ENCODE data around the gene ZNF701. TPM values are rescaled to one million over a fixed set of nuclear protein-coding genes. Genes with fewer than 3 reads are reported as not detected.
A peak's percentile ranks its signal among the peaks of the same experiment; 100 is the strongest.
"Not testable (repeated sequence)": the region's sequence is repeated elsewhere in the genome, so short reads cannot be mapped to it uniquely, and the experiment has no call there.

Gene ZNF701
- total RNA-seq, 1 experiment from 2014 or later = 24.4 TPM

- peak; percentile 46; the same call in 2 of the 3 replicates for TF ChIP-seq CTCF (conservative IDR thresholded peaks at IDR 0.05)
- H3K79me2 ChIP-seq (ENCODE audit: insufficient read depth, low read length); H4K20me1 ChIP-seq (ENCODE audit: control insufficient read depth, insufficient read depth, insufficient read length): not testable (repeated sequence)
Measured at GRCh38 chr19:52601974-52602366, 31.9 kb downstream of the ZNF701 start.

More at GRCh38 chr19:52601974-52602366, 31.9 kb downstream of the ZNF701 start:
- H2BK5ac ChIP-seq (ENCODE audit: insufficient read length, low read length); H4K8ac ChIP-seq (replicated peaks; ENCODE audit: insufficient read length, low read depth, low read length); H3K14ac ChIP-seq (ENCODE audit: insufficient read depth, low read length); H3T11ph ChIP-seq (ENCODE audit: low read length); H2BK15ac ChIP-seq (ENCODE audit: low read depth, low read length); H3K56ac ChIP-seq (ENCODE audit: insufficient read length, low read depth, low read length); H2BK20ac ChIP-seq (ENCODE audit: low read depth, low read length, poor library complexity, severe bottlenecking); H3K27ac ChIP-seq (ENCODE audit: insufficient read length, low read depth, low read length); H3K23me2 ChIP-seq (ENCODE audit: insufficient read length, low read depth, low read length, poor library complexity, severe bottlenecking); H4K91ac ChIP-seq (ENCODE audit: insufficient read length, low read depth, low read length); H4K5ac ChIP-seq (ENCODE audit: insufficient read length, low read depth, low read length); H3K27me3 ChIP-seq (ENCODE audit: insufficient read depth, low read length); H2AK5ac ChIP-seq (ENCODE audit: insufficient read length, low read length); H3K27me3 Mint-ChIP-seq (ENCODE audit: low read depth); H3K23ac ChIP-seq (ENCODE audit: insufficient read length, low read depth, low read length); H3K18ac ChIP-seq (ENCODE audit: insufficient read length, low read depth, low read length); H3K9me3 Mint-ChIP-seq; H3K9me3 ChIP-seq (ENCODE audit: control insufficient read depth, low read depth, low read length); H3K4me1 ChIP-seq (ENCODE audit: insufficient read depth, low read length); H3K79me1 ChIP-seq (ENCODE audit: insufficient read depth, low read depth, low read length, poor library complexity, severe bottlenecking); H2BK120ac ChIP-seq (ENCODE audit: low read depth, low read length, poor library complexity, severe bottlenecking); H3K27ac Mint-ChIP-seq; H2BK12ac ChIP-seq (ENCODE audit: insufficient read length, low read depth, low read length); H3K4ac ChIP-seq (ENCODE audit: low read depth, low read length); H2AFZ ChIP-seq (ENCODE audit: low read length): not testable (repeated sequence)
- Histone ChIP-seq H3K9ac (ENCODE audit: extremely low read depth, insufficient read length, low read length) (peak overlapping the region; percentile 47), H3K4me2 (ENCODE audit: insufficient read depth, insufficient read length, low read length) (peak overlapping the region; percentile 70)
- Mint-ChIP-seq H3K4me1 (peaks cover 19 to 25% of the 10 kb centered on the region in 2 experiments), H3K36me3 (ENCODE audit: insufficient read depth in 1 of 3, low read depth in 3 of 3) (peaks cover 10 to 25% (median 12%) of the 10 kb centered on the region in 3 experiments; a peak in 6 of 7 replicates), H3K4me3 (peak overlapping the region; percentile 72 to 83)
- WGBS (ENCODE audit: extremely low coverage, insufficient read length, low lambda C conversion rate) = no CpG with 5 or more reads among the region's 3 CpGs
- peak; percentile 43 for DNase-seq
